ENCODE results near the gene KCNE4.

The KCNE4 gene, protein sequence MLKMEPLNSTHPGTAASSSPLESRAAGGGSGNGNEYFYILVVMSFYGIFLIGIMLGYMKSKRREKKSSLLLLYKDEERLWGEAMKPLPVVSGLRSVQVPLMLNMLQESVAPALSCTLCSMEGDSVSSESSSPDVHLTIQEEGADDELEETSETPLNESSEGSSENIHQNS

DNA sequence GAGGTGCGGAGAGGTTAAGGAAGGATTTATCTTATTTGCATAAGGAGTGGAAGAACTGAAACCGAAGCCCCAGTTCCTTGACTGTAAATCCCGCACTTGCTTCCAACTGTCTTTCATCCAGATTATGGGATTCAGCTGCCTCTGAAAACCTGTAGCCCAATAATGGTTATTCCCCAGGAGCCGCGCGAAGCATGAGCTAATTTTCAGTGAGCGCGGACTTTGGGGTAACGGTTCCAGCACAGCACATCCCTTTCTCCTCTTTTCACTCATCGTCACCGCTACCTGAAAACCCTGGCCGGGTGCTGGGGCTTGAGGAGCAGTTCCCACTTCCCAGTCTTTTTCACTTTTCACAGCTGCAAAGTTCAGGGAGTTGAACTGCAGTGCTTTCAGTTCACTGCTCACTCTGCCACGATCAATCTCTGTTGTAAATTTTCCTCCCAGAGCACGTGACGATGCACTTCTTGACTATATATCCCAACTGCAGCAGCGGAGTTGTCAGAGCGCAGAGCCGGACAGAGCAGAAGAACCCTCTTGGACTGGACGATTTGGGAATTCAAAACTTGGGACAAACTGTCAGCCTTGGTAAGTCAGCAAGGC, at the start of gene KCNE4:
KCNE4 (plus strand) TSS at position 498 of the 597 bp plus-strand sequence. CDS start 641 bp downstream, outside the sequence.
- DNase-seq: no peak

DNA sequence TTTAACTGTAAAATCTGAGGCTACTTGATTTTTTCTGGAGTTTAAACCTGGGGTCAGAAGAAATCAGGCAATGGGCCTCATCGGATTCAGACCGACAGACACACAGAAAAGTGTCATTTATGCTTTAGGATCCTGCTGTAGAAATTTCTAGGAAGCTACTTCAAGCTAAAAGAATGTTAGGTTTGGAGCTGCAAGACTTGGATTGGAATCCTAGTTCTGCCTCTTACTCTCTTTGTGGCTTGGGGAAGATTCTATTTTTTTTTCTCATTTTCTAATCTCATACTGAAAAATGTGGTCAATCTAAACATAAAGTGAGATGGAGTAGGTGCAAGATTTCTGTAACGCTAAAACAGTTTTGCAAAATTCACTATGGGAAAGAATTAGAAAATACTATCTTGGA, 48.8 kb upstream of the KCNE4 start:
- DNase-seq: no peak

DNA sequence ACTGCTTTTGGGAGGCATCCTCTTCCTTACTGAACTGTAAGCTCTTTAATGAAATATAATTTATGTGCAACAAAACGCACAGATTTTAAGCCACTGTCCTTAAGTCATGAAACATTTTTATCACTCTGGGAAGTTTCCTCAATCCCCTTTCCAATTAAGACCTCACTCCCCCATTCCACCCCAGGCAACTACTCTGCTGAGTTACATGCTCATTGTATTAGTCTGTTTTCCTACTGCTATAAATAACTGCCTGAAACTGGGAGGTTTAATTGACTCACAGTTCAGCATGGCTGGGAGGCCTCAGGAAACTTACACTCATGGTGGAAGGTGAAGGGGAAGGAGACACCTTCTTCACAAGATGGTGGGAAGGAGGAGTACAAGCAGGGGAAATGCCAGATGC, 46.5 kb upstream of the KCNE4 start:
- no peak for DNase-seq

DNA sequence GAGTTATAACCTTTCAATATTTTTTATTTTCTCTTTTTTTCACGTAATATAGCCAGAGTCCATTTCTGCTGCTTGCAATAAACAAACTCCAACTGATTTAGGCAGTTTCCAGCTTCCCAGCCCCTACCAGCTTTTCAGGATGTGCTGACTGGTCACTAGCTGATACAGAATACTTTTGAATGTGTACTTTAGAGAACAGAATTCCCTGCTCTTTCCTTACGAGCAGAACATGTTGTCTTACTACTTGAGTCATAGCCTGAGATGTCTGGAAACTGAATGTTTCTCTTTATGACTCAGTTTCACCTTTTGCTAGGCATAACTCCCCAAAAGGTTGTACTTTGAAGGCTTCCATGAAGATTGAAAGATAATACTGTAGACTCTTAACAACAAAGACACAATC, 44.5 kb upstream of the KCNE4 start:
- DNase-seq: no peak

DNA sequence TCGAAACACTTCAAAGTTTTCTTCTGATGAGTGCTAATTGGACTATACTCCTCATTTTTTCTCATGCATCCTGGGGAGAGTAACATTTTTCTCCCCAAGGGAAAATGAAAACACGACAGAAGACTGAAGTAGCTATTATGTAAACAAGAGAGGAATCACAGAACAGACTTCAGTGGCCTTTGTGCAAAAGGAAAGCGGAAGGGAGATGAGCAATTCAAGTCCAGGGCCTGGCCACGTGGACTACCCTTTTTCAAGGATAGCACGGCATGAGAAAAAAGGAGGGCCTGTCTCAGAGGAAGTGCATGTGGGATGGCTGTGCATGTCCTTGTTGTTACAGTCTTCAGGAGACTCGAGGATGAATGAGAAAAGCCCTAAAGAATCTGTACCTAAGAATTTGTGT, 43.8 kb upstream of the KCNE4 start:
- DNase-seq: no peak

DNA sequence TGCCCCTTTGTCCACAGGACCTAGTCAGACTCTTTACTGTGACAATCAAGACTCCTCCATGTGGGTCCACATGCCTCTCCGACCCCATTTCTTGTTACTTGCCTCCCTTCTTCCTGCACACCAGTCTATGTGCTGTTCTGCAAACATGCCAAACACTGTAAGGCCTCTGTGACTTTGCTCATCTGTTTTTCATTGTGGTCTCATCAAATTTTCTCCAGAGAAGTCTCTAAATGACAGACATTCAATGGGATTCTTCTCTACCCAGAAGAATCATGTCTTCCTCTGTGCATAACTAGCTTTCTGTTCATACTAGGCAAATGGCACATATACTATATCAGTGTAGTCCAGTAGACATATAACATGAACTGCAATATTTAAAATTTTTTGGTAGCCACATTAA, 43.0 kb upstream of the KCNE4 start:
- DNase-seq: no peak

DNA sequence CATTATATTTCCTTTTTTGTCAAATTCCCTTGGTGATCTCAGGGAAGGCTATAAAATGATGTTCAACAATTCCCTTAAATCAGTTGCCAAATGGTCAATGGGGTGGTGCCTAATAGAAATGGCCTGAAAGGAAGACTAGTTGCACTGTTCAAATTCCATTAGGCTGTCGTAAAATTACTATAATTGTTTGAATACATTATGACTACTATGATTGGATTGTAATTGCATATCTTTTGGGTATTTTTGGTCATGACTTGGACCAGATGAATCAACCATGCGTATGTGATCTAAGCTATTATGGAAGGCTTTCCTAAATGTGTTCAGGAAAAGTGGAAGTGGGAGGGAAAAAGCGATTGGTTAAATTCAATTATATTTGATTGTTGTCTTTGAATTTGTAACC, 41.3 kb upstream of the KCNE4 start:
- no peak for DNase-seq

DNA sequence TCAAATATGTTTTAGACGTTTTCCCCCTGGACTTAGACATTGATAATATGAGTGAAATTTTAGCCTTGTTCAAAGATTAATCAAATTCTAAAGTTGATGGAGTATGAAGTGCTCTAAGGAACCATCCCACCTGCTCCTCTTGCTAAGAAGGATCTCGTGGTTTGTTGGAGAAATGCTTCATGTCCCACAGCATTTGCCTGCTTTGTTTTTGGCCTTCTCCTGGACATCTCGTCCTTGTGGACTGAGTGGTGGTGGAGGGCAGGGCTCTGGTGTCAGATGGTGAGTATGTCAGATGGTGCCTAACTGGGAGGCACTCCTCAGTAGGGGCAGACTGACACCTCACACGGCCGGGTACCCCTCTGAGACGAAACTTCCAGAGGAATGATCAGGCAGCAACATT, 39.7 kb upstream of the KCNE4 start:
- no peak for DNase-seq

DNA sequence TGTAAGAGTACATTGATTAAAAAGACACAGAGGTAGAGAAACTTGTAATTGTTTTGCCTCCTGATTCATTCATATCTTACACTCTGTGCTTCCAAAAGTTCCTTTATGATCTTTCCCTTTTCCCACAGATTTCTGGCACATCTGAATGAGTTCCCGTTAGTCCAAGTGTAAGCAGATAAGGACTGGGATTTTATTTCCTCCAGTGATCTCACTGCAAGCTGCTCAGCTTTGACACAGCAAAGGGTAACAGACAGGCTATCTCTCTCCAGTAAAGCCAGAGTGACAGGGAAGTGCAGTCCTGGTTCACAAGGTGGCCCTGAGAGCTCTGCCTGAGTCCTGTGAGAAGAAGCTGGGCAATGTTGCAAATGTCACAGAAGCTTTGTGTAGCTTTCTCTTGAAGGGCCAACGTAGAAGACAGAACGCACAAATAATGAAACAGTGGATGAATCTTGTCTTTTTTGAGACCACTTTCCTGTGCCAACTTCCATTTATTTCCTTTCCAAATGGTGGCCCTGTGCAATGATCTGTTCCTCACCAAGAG, 32.5 kb upstream of the KCNE4 start:
- no peak for DNase-seq

DNA sequence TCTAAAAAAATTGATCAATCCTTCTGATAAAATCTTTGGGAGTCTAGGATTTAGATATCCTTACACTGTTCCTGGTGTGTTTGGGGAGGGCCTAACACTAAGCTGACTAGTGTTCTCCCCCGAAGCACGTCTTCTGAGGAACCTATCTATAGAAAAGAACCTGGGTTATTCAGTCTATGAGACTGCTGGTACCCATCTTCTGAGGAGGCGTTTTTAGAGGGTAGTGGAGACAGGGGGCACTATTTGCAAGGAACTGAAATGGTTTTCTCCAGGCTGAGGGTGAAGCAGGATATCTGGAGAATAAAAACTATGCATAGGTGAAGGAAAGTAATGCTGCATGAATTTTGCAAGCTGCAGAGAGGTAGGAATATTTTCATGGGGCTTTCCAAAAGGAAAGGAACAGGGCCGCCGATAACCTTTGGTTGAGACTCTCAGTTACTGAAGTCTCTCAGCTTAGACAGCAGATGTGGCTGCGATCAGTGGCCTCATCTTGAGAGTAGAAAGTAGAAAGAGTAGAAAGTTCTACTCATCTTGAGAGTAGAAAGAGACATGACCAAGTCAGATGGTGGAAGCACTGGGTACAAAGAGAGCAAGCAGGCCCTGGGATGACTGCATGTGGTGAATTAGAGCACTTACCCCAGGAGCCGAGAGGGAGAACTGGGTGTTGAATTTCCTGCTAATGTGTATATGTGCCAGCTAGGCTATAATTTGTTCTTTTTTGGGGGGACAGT, 31.8 kb upstream of the KCNE4 start:
- no peak for DNase-seq

DNA sequence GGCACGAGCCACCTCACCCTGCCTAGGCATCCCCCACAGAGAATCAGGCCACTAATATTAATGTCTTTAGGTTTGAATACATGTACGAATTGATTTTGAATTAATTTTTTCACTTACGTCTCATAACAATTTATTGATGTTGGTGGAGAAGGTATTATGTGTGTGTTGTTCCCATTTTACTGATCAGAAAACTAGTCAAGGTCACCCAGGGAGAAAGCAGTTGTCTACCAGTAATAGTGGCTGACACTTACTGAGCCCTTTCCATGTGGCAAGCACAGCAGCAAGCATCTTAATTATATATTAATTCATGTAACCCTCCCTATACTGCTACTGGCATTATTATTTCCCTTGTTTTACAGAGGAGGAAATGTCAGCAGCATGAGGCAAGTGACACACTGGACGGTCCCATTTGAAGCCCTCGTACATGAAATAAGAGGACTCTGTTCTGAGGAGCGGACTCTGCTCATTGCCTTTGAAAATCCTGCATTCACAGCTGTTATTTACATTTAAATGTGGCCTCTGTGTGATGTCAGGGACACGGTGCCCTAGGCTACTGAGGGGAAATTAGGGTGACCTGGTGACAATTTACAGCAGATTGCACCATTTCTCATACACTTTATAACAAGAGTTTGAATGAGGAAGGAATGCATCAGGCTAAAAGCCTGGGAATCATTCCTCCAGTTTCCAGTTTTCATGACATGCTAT, 30.9 kb upstream of the KCNE4 start:
- DNase-seq: no peak

DNA sequence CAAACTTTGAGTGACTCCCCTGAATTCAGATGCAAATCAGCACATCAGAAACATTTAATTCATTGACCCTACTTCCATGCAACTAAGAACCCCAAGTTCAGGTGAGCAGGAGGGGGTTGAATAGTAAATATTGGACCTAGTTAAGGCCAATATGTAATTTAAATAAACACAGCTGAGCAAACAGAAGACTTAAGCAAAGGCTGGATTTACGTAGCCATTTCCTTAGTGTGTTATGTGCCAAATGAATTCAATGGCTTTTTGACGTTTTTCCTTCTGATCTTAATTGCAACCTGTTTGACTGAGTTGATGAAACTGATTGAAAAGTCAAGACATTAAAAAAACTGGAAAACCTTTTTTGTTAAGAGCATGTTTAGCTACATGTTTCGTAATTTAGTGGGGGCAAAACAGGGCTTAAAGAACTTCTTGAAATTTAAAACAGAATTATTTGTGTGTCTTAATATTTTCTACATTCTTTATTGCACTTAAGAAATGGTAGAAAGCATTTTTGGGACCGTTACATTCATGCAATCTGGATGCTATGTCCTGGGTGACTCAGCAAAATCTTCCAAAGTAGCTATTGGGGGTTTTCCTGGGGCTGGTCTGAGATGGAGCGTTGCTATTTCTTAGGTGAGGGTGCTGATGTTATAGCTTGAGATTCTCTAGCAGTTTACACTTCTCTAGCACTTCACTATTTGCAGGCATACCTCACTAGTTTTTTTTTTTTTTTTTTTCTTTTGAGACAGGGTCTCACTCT, 25.5 kb upstream of the KCNE4 start:
- no peak for DNase-seq

DNA sequence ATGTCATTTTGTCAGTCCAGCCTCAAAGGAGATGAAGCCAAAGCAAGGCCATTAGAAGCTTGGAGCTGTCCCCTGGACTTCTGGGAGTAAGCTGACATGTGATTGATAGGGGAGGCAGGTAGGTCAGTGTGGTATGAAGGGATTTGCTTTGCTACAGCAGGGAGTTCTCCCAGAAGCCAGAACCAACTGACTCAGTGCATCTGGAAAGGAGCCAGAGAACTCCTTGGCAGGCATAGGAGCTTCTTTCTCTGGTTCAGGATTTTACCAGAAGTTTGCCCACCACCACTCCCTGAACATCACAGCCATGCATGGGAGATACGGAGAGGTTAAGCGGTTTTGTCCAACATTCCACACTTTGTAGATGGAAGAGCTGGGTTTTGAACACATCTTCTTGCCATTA, 24.5 kb upstream of the KCNE4 start:
- no peak for DNase-seq

DNA sequence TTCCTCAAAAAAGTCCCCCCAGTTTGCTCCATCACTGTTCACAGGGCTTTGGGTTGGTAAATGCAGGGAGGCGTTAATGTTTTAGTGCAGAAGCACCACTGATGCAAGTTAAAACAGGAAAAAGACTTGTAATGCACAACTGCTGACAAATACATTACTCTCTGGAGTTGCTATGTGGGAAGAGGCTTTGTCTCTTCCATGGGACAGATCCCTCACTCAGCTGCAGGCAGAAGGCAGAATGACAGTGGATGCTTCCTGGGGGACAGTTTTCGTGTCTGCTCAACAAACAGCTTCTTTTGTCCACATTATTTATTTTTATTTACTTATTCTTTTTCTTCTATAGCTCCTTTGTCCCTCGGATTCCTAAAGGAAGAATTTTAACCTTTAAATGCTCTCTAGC, 22.7 kb upstream of the KCNE4 start:
- DNase-seq: no peak

DNA sequence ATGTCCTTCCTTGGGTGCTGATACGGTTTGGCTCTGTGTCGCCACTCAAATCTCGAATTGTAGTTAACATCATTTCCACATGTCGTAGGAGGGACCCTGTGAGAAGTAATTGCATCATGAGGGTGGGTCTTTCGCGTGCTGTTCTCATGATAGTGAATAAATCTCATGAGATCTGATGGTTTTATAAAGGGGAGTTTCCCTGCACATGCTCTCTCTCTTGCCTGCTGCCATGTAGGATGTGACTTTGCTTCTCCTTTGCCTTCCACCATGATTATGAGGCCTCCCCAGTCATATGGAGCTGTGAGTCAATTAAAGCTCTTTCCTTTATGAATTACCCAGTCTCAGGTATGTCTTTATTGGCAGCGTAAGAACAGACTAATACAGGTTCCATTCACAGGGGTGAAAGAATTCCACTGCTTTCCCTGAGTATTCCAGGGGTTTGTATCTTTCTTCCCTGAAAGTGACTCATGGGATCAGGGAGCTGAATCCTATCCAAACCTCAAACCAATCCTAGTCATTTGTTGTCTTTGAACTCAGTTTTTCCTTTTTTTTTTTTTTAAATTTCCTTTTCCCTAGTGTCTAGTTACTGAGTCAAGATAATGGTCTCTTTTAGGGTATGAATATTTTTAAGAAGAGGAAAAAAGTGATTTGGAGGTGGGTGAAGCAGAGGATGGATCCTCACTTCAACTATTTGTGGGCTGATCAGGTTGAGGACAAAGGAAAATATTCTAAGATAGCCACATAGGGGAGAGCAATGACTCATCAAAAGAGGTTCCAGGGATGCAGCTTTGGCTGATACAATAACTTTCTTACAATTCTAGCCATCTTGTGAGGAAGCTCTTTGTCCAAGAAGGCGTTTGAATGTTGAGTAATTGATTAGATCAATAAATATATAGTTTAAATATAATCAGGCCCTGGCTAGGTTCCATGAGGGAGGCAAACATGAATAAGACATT, 19.5 kb upstream of the KCNE4 start:
- DNase-seq: no peak

DNA sequence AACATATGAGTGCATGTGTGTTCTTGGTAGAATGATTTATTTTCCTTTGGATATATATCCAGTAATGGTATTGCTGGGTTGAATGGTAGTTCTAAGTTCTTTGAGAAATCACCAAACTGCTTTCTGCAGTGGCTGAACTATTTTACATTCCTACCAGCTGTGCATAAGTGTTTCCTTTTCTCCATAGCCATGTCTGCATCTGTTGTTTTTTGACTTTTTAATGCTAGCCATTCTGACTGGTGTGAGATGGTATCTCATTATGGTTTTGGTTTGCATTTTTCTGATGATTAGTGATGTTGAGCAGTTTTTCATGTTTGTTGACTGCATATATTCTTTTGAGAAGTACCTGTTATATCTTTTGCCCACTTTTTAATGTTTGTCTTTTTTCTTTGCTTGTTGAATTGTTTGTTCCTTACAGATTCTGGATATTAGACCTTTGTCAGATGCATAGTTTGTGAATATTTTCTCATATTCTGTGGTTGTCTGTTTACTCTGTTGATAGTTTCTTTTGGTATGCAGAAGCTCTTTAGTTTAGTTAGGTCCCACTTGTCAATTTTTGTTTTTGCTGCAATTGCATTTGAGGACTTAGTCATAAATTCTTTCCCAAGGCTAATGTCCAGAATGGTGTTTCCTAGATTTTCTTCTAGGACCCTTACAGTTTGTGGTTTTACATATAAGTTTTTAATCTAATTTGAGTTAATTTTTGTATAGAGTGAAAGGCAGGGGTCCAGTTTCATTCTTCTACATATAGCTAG, 17.6 kb upstream of the KCNE4 start:
- no peak for DNase-seq

DNA sequence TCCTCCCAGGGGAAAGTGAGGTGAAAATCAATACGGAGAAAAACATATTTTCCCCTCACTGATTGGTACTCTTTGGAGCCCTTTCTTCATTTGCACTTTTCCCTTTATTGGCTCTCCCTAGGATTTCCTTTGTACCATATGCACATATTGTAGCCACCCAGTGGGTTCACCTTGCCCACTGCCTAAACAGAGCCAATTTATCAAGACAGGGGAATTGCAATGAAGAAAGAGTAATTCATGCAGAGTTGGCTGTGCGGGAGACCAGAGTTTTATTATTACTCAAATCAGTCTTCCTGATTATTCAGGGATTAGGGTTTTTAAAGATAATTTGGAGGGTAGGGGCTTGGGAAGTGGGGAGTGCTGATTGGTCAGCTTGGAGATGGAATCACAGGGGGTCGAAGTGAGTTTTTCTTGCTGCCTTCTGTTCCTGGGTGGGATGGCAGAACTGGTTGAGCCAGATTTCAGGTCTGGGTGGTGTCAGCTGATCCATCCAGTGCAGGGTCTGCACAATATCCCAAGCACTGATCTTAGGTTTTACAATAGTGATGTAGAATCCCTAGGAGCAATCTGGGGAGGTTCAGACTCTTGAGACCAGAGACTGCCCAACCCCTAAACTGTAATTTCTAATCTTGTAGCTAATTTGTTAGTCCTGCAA, 15.1 kb upstream of the KCNE4 start:
- DNase-seq: no peak

DNA sequence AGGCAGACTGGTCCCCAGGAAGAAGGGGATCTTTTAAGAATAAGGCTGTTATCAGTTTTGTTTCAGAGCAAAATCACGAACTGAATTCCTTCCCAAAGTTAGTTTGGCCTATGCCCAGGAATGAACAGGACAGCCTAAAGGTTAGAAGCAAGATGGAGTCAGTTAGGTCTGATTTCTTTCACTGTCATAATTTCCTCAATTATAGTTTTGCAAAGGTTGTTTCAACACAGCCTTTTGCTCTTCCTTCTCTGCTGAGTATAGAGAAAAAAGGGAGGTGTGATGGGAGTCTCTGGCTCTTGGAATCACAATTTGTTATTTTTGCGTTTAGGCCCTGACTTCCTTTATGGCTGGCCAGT, 14.6 kb upstream of the KCNE4 start:
- DNase-seq: no peak

DNA sequence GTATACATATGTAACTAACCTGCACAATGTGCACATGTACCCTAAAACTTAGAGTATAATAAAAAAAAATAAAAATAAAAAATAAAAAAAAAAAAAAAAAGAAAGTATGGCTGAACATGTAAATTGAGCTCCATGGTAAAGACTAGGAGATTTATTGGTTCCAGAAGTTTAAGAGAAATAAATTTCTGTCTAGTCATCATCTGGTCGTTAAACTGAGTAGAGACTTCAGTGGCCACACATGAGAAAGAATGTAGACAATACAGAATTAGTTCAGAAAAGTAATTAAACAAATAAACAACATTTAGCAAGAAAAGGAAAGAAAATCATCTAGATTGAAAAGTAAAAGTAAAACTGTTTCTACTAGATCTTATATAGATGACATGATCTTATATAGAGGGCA, 12.4 kb upstream of the KCNE4 start:
- no peak for DNase-seq

DNA sequence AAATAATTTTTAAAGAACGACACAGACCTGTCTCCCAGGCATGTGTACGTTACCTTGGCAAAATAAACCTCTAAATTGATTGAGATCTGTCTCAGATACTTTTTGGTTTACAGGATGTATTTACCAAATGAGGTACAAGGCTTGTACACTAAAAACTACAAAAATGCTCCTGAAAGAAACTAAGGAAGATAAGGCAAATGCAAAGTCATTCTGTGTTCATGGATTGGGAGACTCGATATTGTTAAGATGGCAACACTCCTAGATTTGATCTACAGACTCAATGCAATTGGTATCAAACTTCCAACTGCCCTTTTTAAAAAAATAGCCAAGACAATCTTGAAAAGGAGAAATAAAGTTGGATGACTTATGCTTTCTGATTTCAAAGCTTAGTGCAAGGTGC, 11.5 kb upstream of the KCNE4 start:
- no peak for DNase-seq

All from cortex of kidney (tissue), 1 donor.